HCT116 (cell line): ENCODE measurements around the gene SVIP. TPM values are rescaled to one million over a fixed set of nuclear protein-coding genes. Genes with fewer than 3 reads are reported as not detected.

Experiments used
- ATAC-seq: fragments of 200-7000 bp; cut with Tn5 transposase; 2 replicates; pipeline ENCODE4 v1.9.1; 2020; ENCODE audit warnings: mild to moderate bottlenecking, moderate library complexity
- BruUV-seq: library from RNA; stranded (reverse); fragments of 400-500 nt; replicated peaks from 2 replicates; lab custom pipeline; 2021; lab: Mats Ljungman, UMichigan
- CTCF ChIA-PET: fragments of 300-600 bp; sonication (Branson Sonifier 250); formaldehyde crosslinking; loops from one replicate; lab custom pipeline; 2021; ENCODE audit warnings: antibody characterized with exemption; lab: Charles Lee
- POLR2A ChIA-PET: fragments of 300-600, 350-600 bp; sonication (Branson Sonifier 250); formaldehyde crosslinking; loops from one replicate; lab custom pipeline; 2021; ENCODE audit warnings: antibody characterized with exemption; lab: Charles Lee
- RAD21 ChIA-PET, 2 experiments: fragments of 300-600 bp; sonication (Branson Sonifier 250); formaldehyde crosslinking; loops; one replicate each; lab custom pipeline; 2023; ENCODE audit warnings: low total read pairs in 2 of 2; ENCODE audit not compliant: uncharacterized antibody in 2 of 2, unreplicated experiment in 2 of 2, low non-redundant PET in 1 of 2; lab: Charles Lee
- DNase-seq: peaks from one replicate; pipeline ENCODE4 v3.0.0-alpha.2; 2010; ENCODE audit warnings: low read depth, low spot score
- H2AFZ ChIP-seq: fragments of 200-600 bp; shearing (Covaris generic), sonication (generic); 2 replicates; pipeline ENCODE4 v1.6.1; 2017; ENCODE audit warnings: low read depth, mixed run types, mixed read lengths, antibody characterized with exemption, low read length; ENCODE audit not compliant: poor library complexity, severe bottlenecking
- H3K27ac ChIP-seq: 2 replicates; pipeline ENCODE4 v1.5.1; 2012; ENCODE audit warnings: low read depth, low read length
- H3K27me3 ChIP-seq: fragments of 200-600 bp; sonication (generic); 2 replicates; pipeline ENCODE4 v1.6.1; 2016; ENCODE audit warnings: mixed run types, low read length, mixed read lengths; ENCODE audit not compliant: insufficient read depth
- H3K36me3 ChIP-seq, 2 experiments: fragments of 200-500 bp in 1 of 2; fragments of 200-600 bp in 1 of 2; sonication (Bioruptor generic) in 1 of 2; sonication (generic) in 1 of 2; 2 replicates each; pipeline versions ENCODE4 v1.5.1 to v1.6.1; 2014 to 2016; ENCODE audit warnings: low read length in 2 of 2, inconsistent platforms in 1 of 2, mixed read lengths in 1 of 2, mixed run types in 1 of 2; ENCODE audit not compliant: insufficient read depth in 2 of 2, control insufficient read depth in 1 of 2
- H3K4me1 ChIP-seq, 2 experiments: fragments of 200-600 bp in 1 of 2; sonication (generic) in 1 of 2; 2 replicates each; pipeline versions ENCODE4 v1.5.1 to v1.6.1; 2012 to 2017; ENCODE audit warnings: low read length in 2 of 2, inconsistent platforms in 1 of 2, mild to moderate bottlenecking in 1 of 2, mixed read lengths in 1 of 2, mixed run types in 1 of 2, moderate library complexity in 1 of 2; ENCODE audit not compliant: insufficient read depth in 2 of 2, control insufficient read depth in 1 of 2
- H3K4me2 ChIP-seq: fragments of 200-600 bp; sonication (generic); 2 replicates; pipeline ENCODE4 v1.6.1; 2017; ENCODE audit warnings: mixed run types, low read length, mixed read lengths
- H3K4me3 ChIP-seq, 2 experiments: fragments of 200-600 bp in 1 of 2; sonication (generic) in 1 of 2; replicated peaks in 1 of 2; 2 replicates each; pipeline ENCODE4 v1.5.1; 2011 to 2016; ENCODE audit warnings: low read length in 2 of 2, control low read depth in 1 of 2, low read depth in 1 of 2, mild to moderate bottlenecking in 1 of 2, mixed read lengths in 1 of 2, mixed run types in 1 of 2
- H3K79me2 ChIP-seq: fragments of 200-600 bp; sonication (generic); 2 replicates; pipeline ENCODE4 v1.6.1; 2017; ENCODE audit warnings: mild to moderate bottlenecking, mixed run types, low read length, moderate library complexity, mixed read lengths; ENCODE audit not compliant: insufficient read depth
- H3K9ac ChIP-seq: fragments of 200-600 bp; sonication (generic); 2 replicates; pipeline ENCODE4 v1.6.1; 2016; ENCODE audit warnings: low read length, mixed read lengths
- H3K9me2 ChIP-seq: fragments of 200-600 bp; sonication (generic), shearing (Covaris generic); 2 replicates; pipeline ENCODE4 v1.6.1; 2017; ENCODE audit warnings: mixed run types, mild to moderate bottlenecking, moderate library complexity; ENCODE audit not compliant: insufficient read depth
- H3K9me3 ChIP-seq, 2 experiments: fragments of 200-500 bp in 1 of 2; fragments of 200-600 bp in 1 of 2; sonication (Bioruptor generic) in 1 of 2; sonication (generic) in 1 of 2; 2 replicates each; pipeline ENCODE4 v1.6.1; 2014 to 2017; ENCODE audit warnings: low read length in 2 of 2, mixed read lengths in 2 of 2, inconsistent platforms in 1 of 2, low read depth in 1 of 2, mild to moderate bottlenecking in 1 of 2, mixed run types in 1 of 2, moderate library complexity in 1 of 2; ENCODE audit not compliant: control insufficient read depth in 1 of 2, insufficient read depth in 1 of 2
- H4K20me1 ChIP-seq: fragments of 200-600 bp; sonication (generic), shearing (Covaris generic); 2 replicates; pipeline ENCODE4 v1.6.1; 2017; ENCODE audit warnings: mixed run types, mild to moderate bottlenecking, moderate library complexity; ENCODE audit not compliant: insufficient read depth
- CEBPB ChIP-seq: IDR thresholded peaks from 2 replicates; pipeline ENCODE4 v1.6.1; 2012; ENCODE audit warnings: low read depth
- EGR1 ChIP-seq: IDR thresholded peaks from 2 replicates; pipeline ENCODE4 v1.6.1; 2012; ENCODE audit warnings: low read depth
- EZH2 ChIP-seq: fragments of 200-600 bp; sonication (generic); IDR thresholded peaks from 2 replicates; pipeline ENCODE4 v1.6.1; 2017; ENCODE audit warnings: antibody characterized with exemption, mixed run types
- EZH2phosphoT487 ChIP-seq: fragments of 200-600 bp; IDR thresholded peaks from 2 replicates; pipeline ENCODE4 v1.6.1; 2018; ENCODE audit warnings: antibody characterized with exemption, borderline replicate concordance
- FOSL1 ChIP-seq: IDR thresholded peaks from 2 replicates; pipeline ENCODE4 v1.6.1; 2012; ENCODE audit warnings: low read depth
- JUND ChIP-seq: IDR thresholded peaks from 2 replicates; pipeline ENCODE4 v1.6.1; 2012
- SP1 ChIP-seq: IDR thresholded peaks from 2 replicates; pipeline ENCODE4 v1.6.1; 2012; ENCODE audit warnings: low read depth
- ZNF274 ChIP-seq: fragments of 200-500 bp; sonication (Bioruptor generic); IDR thresholded peaks from 2 replicates; pipeline ENCODE4 v1.6.1; 2014; ENCODE audit warnings: mild to moderate bottlenecking, low read depth, low read length, inconsistent platforms
- intact Hi-C: fragments of 100-400 bp; cut with micrococcal nuclease; formaldehyde crosslinking; loops from 2 replicates; pipeline ENCODE4 v1.10.0; 2022
- total RNA-seq: library from RNA; stranded (reverse); gene quantifications from one replicate; pipeline ENCODE4 v1.2.1, GENCODE V29; 2021; ENCODE audit not compliant: unreplicated experiment
- TF ChIP-seq, protein P1 (sequence below): IDR thresholded peaks from 2 replicates; pipeline ENCODE4 v1.6.1; 2012; ENCODE audit warnings: low read depth
- TF ChIP-seq, protein P2 (sequence below), 3 experiments: fragments of 200-600 bp in 1 of 3; sonication (generic) in 1 of 3; IDR thresholded peaks in 2 of 3; conservative IDR thresholded peaks in 1 of 3; 2 replicates each; pipeline ENCODE4 v1.5.1; 2012 to 2017; ENCODE audit warnings: low read depth in 2 of 3, low read length in 2 of 3, antibody characterized with exemption in 1 of 3, borderline replicate concordance in 1 of 3, control low read depth in 1 of 3, mild to moderate bottlenecking in 1 of 3, mixed read lengths in 1 of 3, mixed run types in 1 of 3, moderate library complexity in 1 of 3; ENCODE audit not compliant: insufficient read depth in 1 of 3
- TF ChIP-seq, protein P3 (sequence below): IDR thresholded peaks from 2 replicates; pipeline ENCODE4 v1.6.1; 2011; ENCODE audit warnings: mild to moderate bottlenecking, low read length, moderate library complexity; ENCODE audit not compliant: insufficient replicate concordance; ENCODE audit errors: extremely low read depth
- TF ChIP-seq, protein P4 (sequence below): IDR thresholded peaks from 2 replicates; pipeline ENCODE4 v1.6.1; 2012

The SVIP gene
- total RNA-seq, 1 experiment from 2014 or later, result 18.6 TPM

DNA sequence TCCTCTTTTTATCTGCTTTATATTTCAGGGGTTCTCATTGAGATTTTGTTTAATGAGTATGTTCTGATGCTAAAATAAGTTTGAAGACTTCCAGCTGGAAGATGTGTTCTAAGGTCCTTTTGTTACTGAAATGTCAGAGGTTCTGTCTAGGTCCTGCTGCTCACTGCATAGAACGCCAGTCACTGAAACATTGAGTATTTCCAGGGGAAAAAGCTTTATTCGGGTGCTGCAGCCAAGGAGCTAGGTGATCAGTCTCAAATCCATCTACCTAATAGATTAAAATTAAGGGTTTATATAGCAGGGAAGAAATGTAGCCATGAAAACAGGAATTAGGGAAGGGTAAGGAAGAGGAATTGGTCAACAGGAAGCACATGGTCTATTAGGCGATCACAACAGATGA lies 19.7 kb downstream of the SVIP start:
- no peaks in the 10 kb centered on the region for H3K9me3 ChIP-seq
- ChIA-PET RAD21 (no interaction called here), POLR2A (no interaction called here), CTCF (no interaction called here)
- DNase-seq, result no peak
- no peaks in the 10 kb centered on the region for H3K79me2 ChIP-seq
- no peaks in the 10 kb centered on the region for H3K36me3 ChIP-seq
- TF ChIP-seq, protein P1, sequence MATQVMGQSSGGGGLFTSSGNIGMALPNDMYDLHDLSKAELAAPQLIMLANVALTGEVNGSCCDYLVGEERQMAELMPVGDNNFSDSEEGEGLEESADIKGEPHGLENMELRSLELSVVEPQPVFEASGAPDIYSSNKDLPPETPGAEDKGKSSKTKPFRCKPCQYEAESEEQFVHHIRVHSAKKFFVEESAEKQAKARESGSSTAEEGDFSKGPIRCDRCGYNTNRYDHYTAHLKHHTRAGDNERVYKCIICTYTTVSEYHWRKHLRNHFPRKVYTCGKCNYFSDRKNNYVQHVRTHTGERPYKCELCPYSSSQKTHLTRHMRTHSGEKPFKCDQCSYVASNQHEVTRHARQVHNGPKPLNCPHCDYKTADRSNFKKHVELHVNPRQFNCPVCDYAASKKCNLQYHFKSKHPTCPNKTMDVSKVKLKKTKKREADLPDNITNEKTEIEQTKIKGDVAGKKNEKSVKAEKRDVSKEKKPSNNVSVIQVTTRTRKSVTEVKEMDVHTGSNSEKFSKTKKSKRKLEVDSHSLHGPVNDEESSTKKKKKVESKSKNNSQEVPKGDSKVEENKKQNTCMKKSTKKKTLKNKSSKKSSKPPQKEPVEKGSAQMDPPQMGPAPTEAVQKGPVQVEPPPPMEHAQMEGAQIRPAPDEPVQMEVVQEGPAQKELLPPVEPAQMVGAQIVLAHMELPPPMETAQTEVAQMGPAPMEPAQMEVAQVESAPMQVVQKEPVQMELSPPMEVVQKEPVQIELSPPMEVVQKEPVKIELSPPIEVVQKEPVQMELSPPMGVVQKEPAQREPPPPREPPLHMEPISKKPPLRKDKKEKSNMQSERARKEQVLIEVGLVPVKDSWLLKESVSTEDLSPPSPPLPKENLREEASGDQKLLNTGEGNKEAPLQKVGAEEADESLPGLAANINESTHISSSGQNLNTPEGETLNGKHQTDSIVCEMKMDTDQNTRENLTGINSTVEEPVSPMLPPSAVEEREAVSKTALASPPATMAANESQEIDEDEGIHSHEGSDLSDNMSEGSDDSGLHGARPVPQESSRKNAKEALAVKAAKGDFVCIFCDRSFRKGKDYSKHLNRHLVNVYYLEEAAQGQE, result no peak
- TF ChIP-seq EGR1 (no peak), CEBPB (no peak)
- no peak overlapping the region for H3K27ac ChIP-seq
- intact Hi-C loops, result no loop called here
- no peak for ATAC-seq
- no peak overlapping the region for H2AFZ ChIP-seq
- H3K4me3 ChIP-seq, result no peak overlapping the region
- no TSS peak for BruUV-seq
- no peak overlapping the region for H3K9ac ChIP-seq
- no peaks in the 10 kb centered on the region for H3K27me3 ChIP-seq
- H3K4me2 ChIP-seq, result no peak overlapping the region
- no peaks in the 10 kb centered on the region for H3K4me1 ChIP-seq
- H4K20me1 ChIP-seq, result no peaks in the 10 kb centered on the region
- no peaks in the 10 kb centered on the region for H3K9me2 ChIP-seq

DNA sequence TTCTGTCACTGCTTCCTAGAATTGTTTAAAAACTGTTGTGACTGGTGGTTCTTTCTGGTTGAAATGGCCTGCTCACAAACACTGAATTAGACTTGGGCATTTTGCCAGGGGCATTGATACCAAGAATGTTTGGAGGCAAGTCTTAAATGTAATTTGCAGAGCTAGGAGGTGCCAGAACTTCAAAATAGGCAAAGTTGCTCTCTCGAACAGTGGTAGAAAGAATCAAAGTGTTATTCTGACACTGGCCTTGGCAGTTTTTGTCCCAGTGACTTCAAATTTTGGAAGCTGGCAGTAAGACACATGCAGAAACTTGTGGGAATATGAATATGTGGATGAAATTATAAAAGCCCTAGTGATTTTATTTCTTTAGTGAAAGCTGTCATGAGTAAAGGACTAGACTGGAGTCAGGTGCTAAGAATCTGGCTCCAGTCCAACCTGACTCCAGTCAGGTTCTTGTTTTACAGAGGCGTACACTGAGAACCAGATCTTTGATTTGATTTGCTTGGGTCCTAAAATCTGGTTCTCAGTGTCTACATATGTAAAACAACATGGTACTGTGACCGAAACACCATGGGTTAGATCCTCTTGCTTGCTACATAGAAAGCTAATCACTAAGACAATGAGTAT lies 20.9 kb downstream of the SVIP start:
- intact Hi-C loops, result no loop called here
- TF ChIP-seq, protein P2, sequence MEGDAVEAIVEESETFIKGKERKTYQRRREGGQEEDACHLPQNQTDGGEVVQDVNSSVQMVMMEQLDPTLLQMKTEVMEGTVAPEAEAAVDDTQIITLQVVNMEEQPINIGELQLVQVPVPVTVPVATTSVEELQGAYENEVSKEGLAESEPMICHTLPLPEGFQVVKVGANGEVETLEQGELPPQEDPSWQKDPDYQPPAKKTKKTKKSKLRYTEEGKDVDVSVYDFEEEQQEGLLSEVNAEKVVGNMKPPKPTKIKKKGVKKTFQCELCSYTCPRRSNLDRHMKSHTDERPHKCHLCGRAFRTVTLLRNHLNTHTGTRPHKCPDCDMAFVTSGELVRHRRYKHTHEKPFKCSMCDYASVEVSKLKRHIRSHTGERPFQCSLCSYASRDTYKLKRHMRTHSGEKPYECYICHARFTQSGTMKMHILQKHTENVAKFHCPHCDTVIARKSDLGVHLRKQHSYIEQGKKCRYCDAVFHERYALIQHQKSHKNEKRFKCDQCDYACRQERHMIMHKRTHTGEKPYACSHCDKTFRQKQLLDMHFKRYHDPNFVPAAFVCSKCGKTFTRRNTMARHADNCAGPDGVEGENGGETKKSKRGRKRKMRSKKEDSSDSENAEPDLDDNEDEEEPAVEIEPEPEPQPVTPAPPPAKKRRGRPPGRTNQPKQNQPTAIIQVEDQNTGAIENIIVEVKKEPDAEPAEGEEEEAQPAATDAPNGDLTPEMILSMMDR (IDR thresholded peaks at IDR 0.05 in 2 of 3, conservative IDR thresholded peaks at IDR 0.05 in 1 of 3; ENCODE audit: borderline replicate concordance in 1 of 3, insufficient read depth in 1 of 3, low read depth in 2 of 3, low read length in 2 of 3), result no peak
- TF ChIP-seq, protein P3, sequence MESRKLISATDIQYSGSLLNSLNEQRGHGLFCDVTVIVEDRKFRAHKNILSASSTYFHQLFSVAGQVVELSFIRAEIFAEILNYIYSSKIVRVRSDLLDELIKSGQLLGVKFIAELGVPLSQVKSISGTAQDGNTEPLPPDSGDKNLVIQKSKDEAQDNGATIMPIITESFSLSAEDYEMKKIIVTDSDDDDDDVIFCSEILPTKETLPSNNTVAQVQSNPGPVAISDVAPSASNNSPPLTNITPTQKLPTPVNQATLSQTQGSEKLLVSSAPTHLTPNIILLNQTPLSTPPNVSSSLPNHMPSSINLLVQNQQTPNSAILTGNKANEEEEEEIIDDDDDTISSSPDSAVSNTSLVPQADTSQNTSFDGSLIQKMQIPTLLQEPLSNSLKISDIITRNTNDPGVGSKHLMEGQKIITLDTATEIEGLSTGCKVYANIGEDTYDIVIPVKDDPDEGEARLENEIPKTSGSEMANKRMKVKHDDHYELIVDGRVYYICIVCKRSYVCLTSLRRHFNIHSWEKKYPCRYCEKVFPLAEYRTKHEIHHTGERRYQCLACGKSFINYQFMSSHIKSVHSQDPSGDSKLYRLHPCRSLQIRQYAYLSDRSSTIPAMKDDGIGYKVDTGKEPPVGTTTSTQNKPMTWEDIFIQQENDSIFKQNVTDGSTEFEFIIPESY, result no peak
- TF ChIP-seq SP1, result no peak
- no peak for TF ChIP-seq FOSL1
- no peak for TF ChIP-seq JUND
- no peak for TF ChIP-seq EGR1
- TF ChIP-seq, protein P4, sequence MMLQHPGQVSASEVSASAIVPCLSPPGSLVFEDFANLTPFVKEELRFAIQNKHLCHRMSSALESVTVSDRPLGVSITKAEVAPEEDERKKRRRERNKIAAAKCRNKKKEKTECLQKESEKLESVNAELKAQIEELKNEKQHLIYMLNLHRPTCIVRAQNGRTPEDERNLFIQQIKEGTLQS, result no peak
- no peak for TF ChIP-seq EZH2
- TF ChIP-seq CEBPB, result no peak
- TF ChIP-seq EZH2phosphoT487, result no peak
- TF ChIP-seq ZNF274, result no peak

More for the DNA sequence above, 20.9 kb downstream of the SVIP start:
- ChIA-PET POLR2A (no interaction called here), CTCF (no interaction called here), RAD21 (no interaction called here)
- DNase-seq, result no peak
- ATAC-seq, result no peak
- no peak overlapping the region for H2AFZ ChIP-seq
- H3K9me3 ChIP-seq, result no peaks in the 10 kb centered on the region
- no peak overlapping the region for H3K4me2 ChIP-seq
- no peaks in the 10 kb centered on the region for H3K36me3 ChIP-seq
- H3K4me3 ChIP-seq, result no peak overlapping the region
- no peak overlapping the region for H3K9ac ChIP-seq
- no peaks in the 10 kb centered on the region for H3K79me2 ChIP-seq
- no peaks in the 10 kb centered on the region for H3K4me1 ChIP-seq
- no TSS peak for BruUV-seq
- peaks cover 9% of the 10 kb centered on the region for H3K27me3 ChIP-seq
- no peak overlapping the region for H3K27ac ChIP-seq
- no peaks in the 10 kb centered on the region for H4K20me1 ChIP-seq
- H3K9me2 ChIP-seq, result no peaks in the 10 kb centered on the region
